MCF 10A (cell line): ENCODE measurements around the gene SMIM44. TPM values are rescaled to one million over a fixed set of nuclear protein-coding genes. Genes with fewer than 3 reads are reported as not detected.

Experiments
- BruUV-seq: library from RNA; stranded (reverse); fragments of 400-500 nt; replicated peaks from 2 replicates; lab custom pipeline; 2021; lab: Mats Ljungman, UMichigan
- CTCF ChIA-PET: fragments of 300-600 bp; sonication (Branson Sonifier 250); formaldehyde crosslinking; extraction: SDS; loops from one replicate; lab custom pipeline; 2021; ENCODE audit warnings: antibody characterized with exemption, inconsistent platforms; lab: Yijun Ruan, JAX
- POLR2A ChIA-PET: fragments of 300-600, 350-650 bp; sonication (Branson Sonifier 250); formaldehyde crosslinking; extraction: SDS; loops from one replicate; lab custom pipeline; 2020; ENCODE audit warnings: antibody characterized with exemption, inconsistent platforms; lab: Yijun Ruan, JAX
- DNase-seq: peaks from one replicate; pipeline ENCODE4 v3.0.0-alpha.2; 2018; ENCODE audit not compliant: unreplicated experiment
- H3K27ac Mint-ChIP-seq: one replicate; pipeline ENCODE4 v1.8.0; 2022; ENCODE audit warnings: mild to moderate bottlenecking, low read depth, mixed read lengths; ENCODE audit not compliant: unreplicated experiment
- H3K27me3 Mint-ChIP-seq: one replicate; pipeline ENCODE4 v1.8.0; 2022; ENCODE audit warnings: mixed read lengths; ENCODE audit not compliant: insufficient read depth, unreplicated experiment
- H3K36me3 Mint-ChIP-seq: one replicate; pipeline ENCODE4 v1.8.0; 2022; ENCODE audit warnings: mild to moderate bottlenecking, moderate library complexity, mixed read lengths; ENCODE audit not compliant: insufficient read depth, unreplicated experiment
- H3K4me1 Mint-ChIP-seq: one replicate; pipeline ENCODE4 v1.8.0; 2022; ENCODE audit warnings: mixed read lengths; ENCODE audit not compliant: insufficient read depth, unreplicated experiment
- H3K4me3 Mint-ChIP-seq: one replicate; pipeline ENCODE4 v1.8.0; 2022; ENCODE audit warnings: mild to moderate bottlenecking, moderate library complexity, mixed read lengths; ENCODE audit not compliant: unreplicated experiment
- H3K9me3 Mint-ChIP-seq: one replicate; pipeline ENCODE4 v1.8.0; 2022; ENCODE audit warnings: mixed read lengths; ENCODE audit not compliant: unreplicated experiment
- intact Hi-C: fragments of 100-400 bp; cut with micrococcal nuclease; formaldehyde crosslinking; loops from 2 replicates; pipeline ENCODE4 v1.14.1; 2022
- total RNA-seq: library from RNA; stranded (reverse); gene quantifications from 2 replicates; pipeline ENCODE4 v1.2.3, GENCODE V29; 2022
- TF ChIP-seq, protein P1 (sequence below): fragments of 200-600 bp; IDR thresholded peaks from one replicate; pipeline ENCODE4 v1.8.0; 2022; ENCODE audit warnings: antibody characterized with exemption, mild to moderate bottlenecking; ENCODE audit not compliant: unreplicated experiment

SMIM44 gene
- total RNA-seq, 1 experiment from 2014 or later = not detected

DNA sequence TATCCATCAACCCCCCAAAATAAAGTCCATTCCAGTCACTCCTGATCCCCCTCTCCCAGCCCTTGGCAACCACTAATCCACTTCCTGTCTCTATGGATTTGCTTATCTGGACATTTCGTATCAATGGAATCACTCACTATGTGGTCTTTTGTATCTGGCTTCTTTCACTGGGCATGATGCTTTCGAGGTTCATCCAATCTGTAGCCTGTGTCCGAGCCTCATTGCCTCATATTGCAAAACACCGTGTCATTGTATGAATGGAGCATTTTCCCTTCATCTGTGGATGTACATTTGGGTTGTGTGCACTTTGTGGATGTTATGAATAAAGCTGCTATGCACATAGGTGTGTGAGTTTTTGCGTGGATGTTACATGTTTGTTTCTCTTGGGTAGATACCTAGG lies 21.5 kb upstream of the SMIM44 start:
- intact Hi-C loops = no loop called here
- peaks cover 10% of the 10 kb centered on the region for H3K36me3 Mint-ChIP-seq
- no peaks in the 10 kb centered on the region for H3K27me3 Mint-ChIP-seq
- ChIA-PET CTCF (interaction anchor here (0.6 to 1.0 kb wide), 2 partner anchors 18 to 178 kb away, joined by 3 read pairs; no protein-coding TSS in a partner anchor), POLR2A (no interaction called here)
- no TSS peak for BruUV-seq
- H3K4me3 Mint-ChIP-seq = peak overlapping the region; percentile 83
- no peak for DNase-seq
- H3K4me1 Mint-ChIP-seq = peaks cover 20% of the 10 kb centered on the region
- no peaks in the 10 kb centered on the region for H3K9me3 Mint-ChIP-seq
- TF ChIP-seq, protein P1, sequence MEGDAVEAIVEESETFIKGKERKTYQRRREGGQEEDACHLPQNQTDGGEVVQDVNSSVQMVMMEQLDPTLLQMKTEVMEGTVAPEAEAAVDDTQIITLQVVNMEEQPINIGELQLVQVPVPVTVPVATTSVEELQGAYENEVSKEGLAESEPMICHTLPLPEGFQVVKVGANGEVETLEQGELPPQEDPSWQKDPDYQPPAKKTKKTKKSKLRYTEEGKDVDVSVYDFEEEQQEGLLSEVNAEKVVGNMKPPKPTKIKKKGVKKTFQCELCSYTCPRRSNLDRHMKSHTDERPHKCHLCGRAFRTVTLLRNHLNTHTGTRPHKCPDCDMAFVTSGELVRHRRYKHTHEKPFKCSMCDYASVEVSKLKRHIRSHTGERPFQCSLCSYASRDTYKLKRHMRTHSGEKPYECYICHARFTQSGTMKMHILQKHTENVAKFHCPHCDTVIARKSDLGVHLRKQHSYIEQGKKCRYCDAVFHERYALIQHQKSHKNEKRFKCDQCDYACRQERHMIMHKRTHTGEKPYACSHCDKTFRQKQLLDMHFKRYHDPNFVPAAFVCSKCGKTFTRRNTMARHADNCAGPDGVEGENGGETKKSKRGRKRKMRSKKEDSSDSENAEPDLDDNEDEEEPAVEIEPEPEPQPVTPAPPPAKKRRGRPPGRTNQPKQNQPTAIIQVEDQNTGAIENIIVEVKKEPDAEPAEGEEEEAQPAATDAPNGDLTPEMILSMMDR = no peak
- peak overlapping the region; percentile 97 for H3K27ac Mint-ChIP-seq

DNA sequence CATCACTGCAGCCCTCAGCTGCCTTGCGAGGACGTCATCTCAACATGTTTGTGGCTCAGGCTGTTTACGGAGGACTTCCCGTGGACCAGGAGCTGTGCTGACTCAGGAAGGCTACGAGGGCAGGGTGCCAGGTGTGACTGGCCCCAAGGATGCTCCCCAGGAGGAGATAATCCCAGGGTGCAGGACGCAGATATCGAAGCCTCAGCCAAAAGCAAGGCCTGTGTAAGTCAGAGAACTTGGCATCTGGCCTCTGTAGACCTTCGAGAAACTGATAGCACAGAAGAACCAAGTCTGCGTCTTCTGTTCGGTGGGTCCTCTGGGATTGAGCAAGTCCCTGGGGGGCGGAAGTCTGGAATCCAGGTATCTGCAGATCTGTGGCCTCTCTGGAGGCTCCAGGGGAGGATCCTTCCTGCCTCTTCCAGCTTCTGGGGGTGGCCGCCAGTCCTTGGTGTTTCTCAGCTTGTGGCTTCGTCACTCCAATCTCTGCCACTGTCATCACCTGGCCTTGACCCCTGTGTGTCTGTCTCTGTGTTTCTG lies 19.9 kb upstream of the SMIM44 start:
- Mint-ChIP-seq H3K9me3 (no peaks in the 10 kb centered on the region), H3K4me3 (no peak overlapping the region), H3K27ac (no peak overlapping the region), H3K27me3 (no peaks in the 10 kb centered on the region), H3K4me1 (peaks cover 19% of the 10 kb centered on the region), H3K36me3 (peaks cover 10% of the 10 kb centered on the region)
- BruUV-seq = no TSS peak
- CTCF ChIA-PET = interaction anchor here (0.6 kb wide), 3 partner anchors 11 to 198 kb away, joined by 3 to 5 read pairs (median 4); no protein-coding TSS in a partner anchor
- POLR2A ChIA-PET = no interaction called here
- DNase-seq = peak; percentile 17
- intact Hi-C loops = no loop called here
- TF ChIP-seq, protein P1 = no peak

DNA sequence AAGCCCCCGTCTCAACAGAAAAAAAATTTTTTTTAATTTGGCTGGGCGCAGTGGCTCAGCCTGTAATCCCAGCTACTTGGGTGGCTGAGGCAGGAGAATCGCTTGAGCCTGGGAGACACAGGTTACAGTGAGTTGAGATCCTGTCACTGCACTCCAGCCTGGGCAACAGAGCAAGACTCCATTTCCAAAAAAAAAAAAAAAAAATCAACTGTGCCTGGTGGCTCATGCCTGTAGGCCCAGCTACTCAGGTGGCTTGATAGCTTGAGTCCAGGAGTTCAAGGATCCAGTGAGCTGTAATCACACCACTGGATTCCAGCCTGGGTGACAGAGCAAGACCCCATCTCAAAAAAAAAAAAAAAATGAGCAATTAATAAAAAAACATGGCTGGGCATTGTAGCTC lies 18.5 kb upstream of the SMIM44 start:
- no peaks in the 10 kb centered on the region for H3K27me3 Mint-ChIP-seq
- H3K27ac Mint-ChIP-seq = no peak overlapping the region
- peaks cover 12% of the 10 kb centered on the region for H3K36me3 Mint-ChIP-seq
- TF ChIP-seq, protein P1 = no peak
- H3K4me3 Mint-ChIP-seq = no peak overlapping the region
- peaks cover 17% of the 10 kb centered on the region for H3K4me1 Mint-ChIP-seq
- DNase-seq = no peak
- ChIA-PET POLR2A (interaction anchor here (0.7 to 1.7 kb wide), 5 partner anchors 16 to 548 kb away, joined by 3 to 10 read pairs (median 5); partner anchors contain the start of gene SMIM44), CTCF (interaction anchor here (0.6 to 2.1 kb wide), 3 partner anchors 29 to 163 kb away, joined by 3 to 8 read pairs (median 4); no protein-coding TSS in a partner anchor)
- intact Hi-C loops = no loop called here
- no TSS peak for BruUV-seq
- H3K9me3 Mint-ChIP-seq = no peaks in the 10 kb centered on the region

DNA sequence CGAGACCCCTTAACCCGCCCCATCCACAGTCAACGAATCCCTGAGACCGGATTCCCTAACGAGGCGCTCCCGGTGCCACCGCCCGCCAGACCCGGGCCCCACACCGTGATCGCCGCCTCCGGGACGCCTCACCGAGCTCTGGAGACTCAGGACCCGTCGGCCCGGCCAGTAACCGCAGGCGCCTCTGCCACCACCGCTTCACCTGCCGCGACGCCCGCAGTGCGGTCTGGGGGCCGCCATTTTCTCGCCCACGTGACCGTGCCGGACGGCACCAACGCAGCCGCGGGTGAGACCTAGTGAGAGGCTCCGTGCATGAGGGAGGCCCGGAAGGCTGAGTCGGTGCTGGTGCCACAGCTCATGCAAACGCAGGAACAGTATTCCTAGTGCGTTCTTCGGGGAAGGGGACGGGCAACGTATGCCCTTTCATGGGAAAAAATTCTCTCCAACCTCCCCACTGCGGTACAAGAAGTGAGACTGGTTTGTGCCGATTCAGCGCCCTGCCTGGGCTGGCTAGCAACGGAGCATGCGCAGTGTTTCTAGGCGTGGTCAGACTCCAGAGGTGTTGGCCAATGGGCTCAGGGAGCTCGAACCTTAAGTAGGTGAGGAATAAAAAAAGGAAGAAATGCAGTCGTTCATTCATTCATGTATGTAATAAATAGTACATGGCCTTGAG lies 17.3 kb upstream of the SMIM44 start, which contains the start of gene DOHH:
DOHH (minus strand) TSS at position 246 of the 673 bp plus-strand sequence. CDS start 3,860 bp downstream, outside the sequence.
- no peaks in the 10 kb centered on the region for H3K9me3 Mint-ChIP-seq
- DNase-seq = peak; percentile 97
- intact Hi-C loops = no loop called here
- H3K4me3 Mint-ChIP-seq = peak within 1 kb of the TSS; percentile 97
- peak within 1 kb of the TSS; percentile 99 for H3K27ac Mint-ChIP-seq
- H3K4me1 Mint-ChIP-seq = peaks cover 17% of the 10 kb centered on the region
- ChIA-PET CTCF (interaction anchor here (0.6 to 2.1 kb wide), 2 partner anchors 28 to 57 kb away, joined by 3 to 8 read pairs; no protein-coding TSS in a partner anchor), POLR2A (interaction anchor here (0.6 to 1.7 kb wide), 18 partner anchors 9 to 1320 kb away, joined by 3 to 10 read pairs (median 4); partner anchors contain the start of genes SMIM24 and SMIM44)
- peaks cover 21% of the 10 kb centered on the region for H3K36me3 Mint-ChIP-seq
- TF ChIP-seq, protein P1 = no peak
- H3K27me3 Mint-ChIP-seq = no peaks in the 10 kb centered on the region
- BruUV-seq = no TSS peak
